Measurements from ENCODE around the gene NFIA. TPM values are rescaled to one million over a fixed set of nuclear protein-coding genes. Genes with fewer than 3 reads are reported as not detected.
A peak's percentile ranks its signal among the peaks of the same experiment; 100 is the strongest.

NFIA gene
- total RNA-seq, 1 donor from 2014 or later: 163 TPM

- Mint-ChIP-seq H3K4me3 (peak overlapping the region; percentile 4), H3K9me3 (no peaks in the 10 kb centered on the region), H3K27me3 (ENCODE audit: low read depth) (no peaks in the 10 kb centered on the region), H3K4me1 (peaks cover 72% of the 10 kb centered on the region), H3K36me3 (peaks cover 7% of the 10 kb centered on the region), H3K27ac (peak overlapping the region; percentile 94)
- no peak for TF ChIP-seq CTCF (IDR thresholded peaks at IDR 0.05; ENCODE audit: unreplicated experiment)
- no peak for DNase-seq (ENCODE audit: low spot score in 2 of 2, unreplicated experiment in 2 of 2)
These were observed 344.5 kb downstream of the NFIA start for GRCh38 chr1:61426885-61427284.

- no peak for TF ChIP-seq CTCF (IDR thresholded peaks at IDR 0.05; ENCODE audit: unreplicated experiment)
- Mint-ChIP-seq H3K4me1 (peaks cover 77% of the 10 kb centered on the region), H3K27ac (peak overlapping the region; percentile 94), H3K27me3 (ENCODE audit: low read depth) (no peaks in the 10 kb centered on the region), H3K4me3 (peak overlapping the region; percentile 4), H3K9me3 (no peaks in the 10 kb centered on the region), H3K36me3 (peaks cover 7% of the 10 kb centered on the region)
- no peak for DNase-seq (ENCODE audit: low spot score in 2 of 2, unreplicated experiment in 2 of 2)
These were observed 345.1 kb downstream of the NFIA start for GRCh38 chr1:61427510-61427909.

GRCh38 chr1:61428146-61428545, 345.8 kb downstream of the NFIA start:
- Mint-ChIP-seq H3K4me1 (peaks cover 82% of the 10 kb centered on the region), H3K27me3 (ENCODE audit: low read depth) (no peaks in the 10 kb centered on the region), H3K36me3 (peaks cover 6% of the 10 kb centered on the region), H3K4me3 (no peak overlapping the region), H3K9me3 (no peaks in the 10 kb centered on the region), H3K27ac (peak overlapping the region; percentile 94)
- no peak for DNase-seq (ENCODE audit: low spot score in 2 of 2, unreplicated experiment in 2 of 2)
- no peak for TF ChIP-seq CTCF (IDR thresholded peaks at IDR 0.05; ENCODE audit: unreplicated experiment)

GRCh38 chr1:61432616-61433388, 350.4 kb downstream of the NFIA start:
- H3K27ac Mint-ChIP-seq: peak overlapping the region; percentile 74
- no peak for DNase-seq (ENCODE audit: low spot score in 2 of 2, unreplicated experiment in 2 of 2)
- H3K4me1 Mint-ChIP-seq: peaks cover 60% of the 10 kb centered on the region
- no peak overlapping the region for H3K4me3 Mint-ChIP-seq
- H3K9me3 Mint-ChIP-seq: no peaks in the 10 kb centered on the region
- no peaks in the 10 kb centered on the region for H3K27me3 Mint-ChIP-seq (ENCODE audit: low read depth)
- no peak for TF ChIP-seq CTCF (IDR thresholded peaks at IDR 0.05; ENCODE audit: unreplicated experiment)
- H3K36me3 Mint-ChIP-seq: peaks cover 32% of the 10 kb centered on the region

- no peak for DNase-seq (ENCODE audit: low spot score in 2 of 2, unreplicated experiment in 2 of 2)
- peaks cover 38% of the 10 kb centered on the region for H3K36me3 Mint-ChIP-seq
- no peak overlapping the region for H3K4me3 Mint-ChIP-seq
- peaks cover 57% of the 10 kb centered on the region for H3K4me1 Mint-ChIP-seq
- no peak for TF ChIP-seq CTCF (IDR thresholded peaks at IDR 0.05; ENCODE audit: unreplicated experiment)
- peak overlapping the region; percentile 74 for H3K27ac Mint-ChIP-seq
- H3K9me3 Mint-ChIP-seq: peaks cover 4% of the 10 kb centered on the region
- H3K27me3 Mint-ChIP-seq (ENCODE audit: low read depth): no peaks in the 10 kb centered on the region
These were observed 351.3 kb downstream of the NFIA start for GRCh38 chr1:61433646-61434045.
